Stimulated activated CD8-positive, alpha-beta memory T cell treated with anti-CD3 and anti-CD28 coated beads, Interleukin-15, amount 100 ng/mL, for 24 hours (primary cell): ENCODE data around the gene PTAFR.
"Not testable (repeated sequence)": the region's sequence is repeated elsewhere in the genome, so short reads cannot be mapped to it uniquely, and the experiment has no call there.

Experiments used
- DNase-seq: peaks from one replicate; pipeline ENCODE4 v3.0.0-alpha.2; 2020; ENCODE audit warnings: low read depth

Gene PTAFR

DNA sequence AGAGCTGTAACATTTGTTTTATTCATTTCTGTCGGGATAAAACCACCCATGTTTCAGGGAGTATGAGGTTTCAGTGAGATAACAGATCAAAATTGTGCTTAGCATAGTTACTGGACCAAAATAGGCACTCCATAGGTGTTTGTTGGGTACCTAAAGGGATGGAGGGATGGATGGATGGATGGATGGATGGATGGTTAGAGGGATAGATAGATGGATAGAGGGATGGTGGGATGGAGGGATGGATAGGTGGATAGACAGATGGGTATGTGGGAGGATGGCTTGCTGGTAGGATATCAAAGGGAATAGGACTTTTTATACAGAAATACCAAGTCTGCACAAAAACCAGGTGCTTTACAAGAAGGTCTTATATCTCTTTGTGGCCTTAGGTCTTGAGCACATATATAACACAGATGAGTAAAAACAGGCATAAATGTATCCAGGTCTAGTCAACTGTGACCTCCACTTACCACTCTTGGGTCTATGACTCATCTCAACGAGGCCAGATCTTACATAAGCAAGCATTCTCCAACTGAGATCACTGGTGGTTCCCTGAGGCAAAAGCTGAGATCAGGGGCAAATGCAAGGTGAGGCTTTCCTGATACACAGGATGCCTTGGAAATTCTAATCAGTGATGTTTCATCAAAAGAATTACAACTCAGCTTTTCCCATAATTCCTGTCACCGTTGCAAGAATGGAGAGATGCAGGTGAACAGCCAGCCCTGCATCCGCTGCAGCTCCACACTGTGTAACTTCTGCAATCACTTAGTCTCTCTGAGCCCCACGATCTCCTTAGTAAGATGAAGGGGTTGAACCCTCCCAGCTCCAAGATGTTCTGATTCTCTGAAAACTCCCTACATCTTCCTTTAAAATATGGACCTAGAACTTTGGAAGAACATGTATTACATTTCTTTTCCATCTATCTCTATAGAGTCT lies 32.0 kb downstream of the PTAFR start:
- no peak for DNase-seq

DNA sequence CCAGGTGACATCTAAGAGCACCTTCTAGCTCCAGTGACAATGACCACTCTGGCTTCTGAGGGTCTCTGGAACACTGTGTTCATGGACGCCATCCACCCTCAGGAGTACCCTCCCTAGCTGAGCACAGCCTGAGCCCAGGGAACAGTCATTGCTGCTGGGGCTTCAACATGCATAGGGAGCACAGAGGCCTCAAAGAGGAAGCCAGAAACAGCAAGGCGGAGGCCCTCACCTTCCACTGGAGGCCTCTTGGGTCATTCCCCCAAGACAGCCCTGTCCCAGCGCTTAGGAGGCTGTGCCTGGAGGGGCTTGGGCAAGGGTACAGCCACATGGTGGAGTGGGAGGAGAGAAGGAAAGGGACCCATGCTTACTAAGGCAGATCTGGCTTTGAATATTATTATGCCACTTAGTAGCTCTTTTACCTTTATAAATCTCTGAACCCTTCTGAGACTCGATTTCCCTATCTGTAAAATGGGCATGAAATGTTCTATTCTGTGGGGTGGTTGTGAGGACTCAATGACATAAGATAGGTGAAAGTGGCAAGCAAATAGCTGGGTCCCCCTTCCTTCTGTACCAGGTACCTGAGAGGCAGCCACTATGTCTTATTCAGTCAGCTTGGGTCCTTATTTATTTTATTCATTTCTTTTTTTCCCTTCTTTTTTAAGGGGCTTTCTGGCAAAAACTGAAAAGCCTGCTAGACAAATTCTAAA lies 32.8 kb downstream of the PTAFR start:
- DNase-seq = no peak

DNA sequence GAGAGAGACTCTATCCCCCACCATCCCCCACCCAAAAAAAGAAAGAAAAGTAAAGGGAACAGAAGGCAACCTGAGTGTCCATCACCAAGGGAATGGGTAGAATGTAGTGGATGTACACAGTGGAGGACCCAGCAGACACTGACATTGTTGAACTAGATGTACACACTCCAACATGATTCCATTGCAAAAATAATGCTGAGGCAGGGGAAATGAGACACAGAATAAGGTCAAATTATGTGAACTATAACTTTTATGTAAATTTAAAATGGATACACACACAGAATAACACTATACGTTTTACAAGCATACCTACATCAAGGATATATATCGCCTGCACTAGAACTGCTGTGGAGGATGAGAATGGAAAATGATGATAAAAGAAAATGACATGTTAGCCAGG lies 34.8 kb downstream of the PTAFR start:
- DNase-seq = no peak

DNA sequence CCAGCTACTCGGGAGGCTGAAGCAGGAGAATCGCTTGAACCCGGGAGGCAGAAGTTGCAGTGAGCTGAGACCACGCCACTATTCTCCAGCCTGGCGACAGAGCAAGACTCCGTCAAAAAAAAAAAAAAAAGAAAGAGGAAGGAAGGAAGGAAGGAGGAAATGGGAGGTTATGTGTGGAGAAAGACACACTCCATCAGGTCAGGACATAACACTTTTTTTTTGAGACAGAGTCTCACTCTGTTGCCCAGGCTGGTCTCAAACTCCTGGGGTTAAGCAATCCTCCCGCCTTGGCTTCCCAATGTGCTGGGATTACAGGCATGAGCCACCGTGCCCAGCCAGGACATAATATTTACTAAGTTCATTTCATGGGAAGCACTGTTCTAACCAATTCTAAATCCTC lies 36.6 kb downstream of the PTAFR start:
- DNase-seq = not testable (repeated sequence)

DNA sequence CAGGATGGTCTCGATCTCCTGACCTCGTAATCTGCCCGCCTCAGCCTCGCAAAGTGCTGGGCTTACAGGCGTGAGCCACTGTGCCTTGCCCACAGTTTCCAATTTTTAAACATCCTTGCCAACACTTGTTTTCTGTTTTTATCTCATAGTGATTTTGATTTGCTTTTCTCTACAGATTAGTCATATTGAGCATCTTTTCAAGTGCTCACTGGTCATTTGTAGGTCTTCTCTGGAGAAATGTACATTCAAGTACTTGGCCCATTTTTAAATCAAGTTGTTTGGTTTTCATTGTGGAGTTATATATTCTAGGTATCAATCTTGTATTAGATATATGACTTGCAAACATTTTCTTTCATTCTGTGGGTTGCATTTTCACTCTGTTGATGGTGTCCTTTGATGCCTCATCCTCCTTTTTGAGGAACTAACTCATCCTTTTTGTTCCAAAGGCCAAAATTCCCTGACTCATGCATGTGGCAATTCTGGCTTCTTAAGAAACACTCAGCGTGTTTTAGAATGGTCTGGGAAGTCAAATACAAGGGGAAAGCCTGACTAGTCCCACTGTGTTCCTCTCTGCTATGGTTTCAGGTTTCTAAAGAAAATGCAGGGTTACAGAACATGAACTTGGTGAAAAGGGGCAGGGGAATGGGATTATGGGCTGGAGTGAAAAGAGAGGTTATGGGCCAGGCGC lies 37.3 kb downstream of the PTAFR start:
- no peak for DNase-seq

DNA sequence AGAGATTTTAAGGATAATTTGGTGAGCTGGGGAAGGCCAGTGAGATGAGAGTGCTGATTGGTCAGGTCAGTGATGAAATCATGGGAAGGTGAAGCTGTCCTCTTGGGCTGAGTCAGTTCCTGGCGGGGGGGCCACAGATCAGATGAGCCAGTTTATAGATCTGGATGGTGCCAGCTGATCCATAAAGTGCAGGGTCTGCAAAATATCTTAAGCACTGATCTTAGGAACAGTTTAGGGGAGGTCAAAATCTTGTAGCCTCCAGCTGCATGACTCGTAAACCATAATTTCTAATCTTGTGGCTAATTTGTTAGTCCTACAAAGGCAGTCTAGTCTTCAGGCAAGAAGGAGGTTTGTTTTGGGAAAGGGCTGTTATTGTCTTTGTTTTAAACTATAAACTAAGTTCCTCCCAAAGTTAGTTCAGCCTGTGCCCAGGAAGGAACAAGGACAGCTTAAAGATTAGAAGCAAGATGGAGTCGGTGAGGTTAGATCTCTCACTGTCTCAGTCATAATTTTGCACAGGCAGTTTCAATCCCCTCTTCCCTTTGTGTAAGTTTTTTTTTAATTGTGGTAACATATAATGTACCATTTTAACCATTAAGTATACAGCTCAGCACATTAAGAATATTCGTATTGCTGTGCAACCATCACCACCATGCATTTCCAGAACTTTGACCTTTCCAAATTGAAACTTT lies 39.4 kb downstream of the PTAFR start:
- DNase-seq = no peak

DNA sequence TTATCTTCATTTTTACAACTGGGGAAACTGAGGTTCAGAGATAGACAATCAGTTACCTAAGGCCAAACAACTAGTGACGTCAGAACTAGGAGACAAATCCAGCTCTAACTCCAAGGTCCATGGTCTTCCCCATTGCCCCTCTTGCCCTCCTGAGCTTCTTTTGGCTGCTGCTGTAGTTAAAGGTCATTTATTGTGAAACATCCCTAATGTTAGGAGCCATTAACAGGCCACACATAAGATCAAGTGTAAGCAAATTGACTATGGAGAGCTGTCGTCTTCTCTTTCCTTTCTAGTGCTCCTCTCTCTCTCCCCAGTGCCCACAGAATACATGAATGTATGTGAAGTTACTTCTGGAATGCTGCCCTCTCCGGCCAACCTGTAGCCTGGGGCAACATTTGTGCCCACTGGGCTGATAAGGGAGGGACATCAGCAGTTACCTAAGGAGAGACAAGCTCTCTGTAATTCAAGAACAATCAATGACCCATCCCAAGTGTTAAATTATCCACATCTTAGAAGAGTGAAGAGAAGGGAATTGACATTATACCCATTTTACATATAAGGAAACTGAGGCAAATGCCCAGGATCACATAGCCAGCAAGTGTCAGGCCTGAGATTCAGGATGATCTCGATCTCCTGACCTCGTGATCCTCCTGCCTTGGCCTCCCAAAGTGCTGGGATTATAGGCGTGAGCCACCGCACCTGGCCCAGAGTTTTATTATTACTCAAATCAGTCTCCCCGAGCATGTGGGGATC lies 40.1 kb downstream of the PTAFR start:
- no peak for DNase-seq

DNA sequence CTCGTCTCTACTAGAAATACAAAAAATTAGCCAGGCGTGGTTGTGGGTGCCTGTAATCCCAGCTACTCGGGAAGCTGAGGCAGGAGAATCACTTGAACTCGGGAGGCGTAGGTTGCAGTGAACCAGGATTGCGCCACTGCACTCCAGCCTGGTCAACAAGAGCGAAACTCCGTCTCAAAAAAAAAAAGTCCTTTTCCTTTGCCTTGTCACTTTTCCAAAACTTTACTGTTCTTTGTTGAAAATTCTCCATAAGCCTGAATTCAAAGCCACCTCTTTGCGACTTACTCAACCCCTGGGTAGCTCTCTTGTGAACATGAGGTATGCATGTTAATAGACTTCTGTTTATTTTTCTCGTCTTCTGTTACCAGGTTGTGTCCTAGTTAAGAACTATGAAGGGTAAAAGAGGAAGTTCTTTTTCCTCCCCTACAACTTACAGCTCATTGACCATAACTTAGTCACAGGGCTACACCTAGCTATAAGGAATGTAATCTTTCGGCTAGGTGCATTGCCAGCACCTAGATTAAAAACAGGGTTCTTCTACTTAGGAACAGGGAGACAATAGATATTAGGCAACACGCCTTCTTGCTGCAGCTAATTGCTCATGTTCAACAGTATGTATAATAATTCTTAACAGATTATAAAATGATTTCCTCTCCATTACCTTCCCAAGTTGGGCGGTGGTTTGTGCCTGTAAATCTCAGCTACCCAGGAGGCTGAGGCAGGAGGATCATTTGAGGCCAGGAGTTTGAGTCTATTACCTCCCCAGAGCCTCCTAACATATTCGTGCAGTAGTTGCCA lies 40.9 kb downstream of the PTAFR start:
- no peak for DNase-seq

DNA sequence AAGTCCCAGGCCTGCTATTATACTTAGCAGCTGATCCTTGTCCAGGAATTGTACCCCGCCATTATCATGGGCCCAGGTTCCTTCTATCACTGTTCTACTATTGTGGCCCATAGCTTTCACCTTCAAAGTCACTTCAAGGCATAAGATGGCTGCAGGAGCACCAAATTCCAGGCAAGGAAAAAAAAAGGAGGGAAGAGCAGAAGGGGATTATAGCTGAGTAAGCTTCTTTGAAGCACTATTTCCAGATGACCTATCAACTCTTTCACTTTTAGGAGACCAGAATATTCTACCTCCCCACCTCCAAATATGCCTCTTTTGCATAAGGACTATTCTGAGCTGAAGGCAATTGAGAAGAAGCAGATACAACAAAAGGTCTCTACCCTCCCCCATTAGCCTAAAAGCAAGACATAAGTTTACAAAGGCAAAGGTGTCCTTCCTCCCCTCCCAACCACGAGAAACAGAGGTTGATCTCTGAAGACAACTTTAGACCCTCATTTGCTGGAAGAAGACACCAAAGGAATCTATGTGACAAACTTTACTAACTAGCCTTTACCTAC lies 41.8 kb downstream of the PTAFR start:
- DNase-seq = no peak

DNA sequence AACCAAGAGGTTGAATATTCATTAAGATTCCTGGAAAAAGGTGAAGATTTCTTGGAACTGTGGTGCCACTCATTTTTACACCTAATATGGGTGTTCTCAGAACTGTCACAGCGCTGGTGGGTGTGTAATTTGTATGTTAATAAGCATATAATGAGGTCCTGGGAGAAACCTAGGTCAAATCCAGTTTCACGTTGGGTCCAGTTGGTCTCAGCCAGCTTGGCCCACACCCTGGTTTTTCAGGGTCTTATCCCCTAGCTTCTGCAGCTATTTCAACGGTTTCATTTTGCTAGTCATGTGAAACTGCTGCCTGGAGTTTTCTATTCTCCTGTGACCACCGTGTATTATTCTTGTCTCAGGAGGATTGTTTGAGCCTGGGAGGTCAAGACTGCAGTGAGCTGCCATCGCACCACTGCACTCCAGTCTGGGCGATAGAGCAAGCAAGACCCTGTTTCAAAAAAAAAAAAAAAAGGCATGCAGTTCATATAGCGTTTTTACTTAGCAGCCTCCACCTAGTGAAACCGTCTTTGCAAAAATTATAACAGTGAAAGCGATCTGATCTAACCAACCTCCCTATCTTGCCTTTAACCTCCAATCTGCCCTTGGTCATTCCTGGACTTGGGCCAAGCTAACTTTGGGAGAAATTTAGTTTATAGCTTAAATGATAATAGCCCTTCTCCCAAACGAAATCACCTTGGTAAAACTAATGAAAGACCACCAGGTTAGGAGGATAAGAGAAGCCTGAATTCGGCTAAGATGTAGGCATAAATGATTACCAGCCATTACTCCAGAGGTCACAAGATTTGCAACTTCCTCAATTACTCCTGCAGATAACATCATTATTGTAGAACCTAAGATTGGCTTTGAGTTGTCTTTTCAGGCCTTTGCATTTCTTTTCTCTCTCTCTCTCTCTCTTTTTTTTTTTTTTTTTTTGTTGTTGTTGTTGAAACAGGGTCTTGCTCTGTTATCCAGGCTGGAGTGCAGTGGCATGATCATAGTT lies 44.0 kb downstream of the PTAFR start:
- no peak for DNase-seq

DNA sequence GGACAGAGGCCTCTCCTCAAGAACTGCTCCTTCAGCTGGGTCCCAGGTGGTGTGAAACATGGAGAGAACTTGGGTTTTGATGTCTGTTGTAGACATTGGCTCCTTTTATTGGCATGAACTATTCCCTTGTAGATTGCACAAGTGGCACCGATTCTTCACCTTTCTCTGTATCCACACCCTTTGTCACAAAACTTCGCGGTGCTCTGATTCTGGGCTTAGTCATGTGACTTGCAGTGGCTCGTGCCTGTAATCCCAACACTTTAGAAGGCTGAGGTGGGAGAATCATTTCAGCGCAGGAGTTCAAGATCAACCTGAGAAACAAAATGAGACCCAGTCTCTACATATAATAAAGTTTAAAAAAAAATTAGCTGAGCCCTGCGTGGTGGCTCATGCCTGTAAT lies 45.6 kb downstream of the PTAFR start:
- DNase-seq = no peak

DNA sequence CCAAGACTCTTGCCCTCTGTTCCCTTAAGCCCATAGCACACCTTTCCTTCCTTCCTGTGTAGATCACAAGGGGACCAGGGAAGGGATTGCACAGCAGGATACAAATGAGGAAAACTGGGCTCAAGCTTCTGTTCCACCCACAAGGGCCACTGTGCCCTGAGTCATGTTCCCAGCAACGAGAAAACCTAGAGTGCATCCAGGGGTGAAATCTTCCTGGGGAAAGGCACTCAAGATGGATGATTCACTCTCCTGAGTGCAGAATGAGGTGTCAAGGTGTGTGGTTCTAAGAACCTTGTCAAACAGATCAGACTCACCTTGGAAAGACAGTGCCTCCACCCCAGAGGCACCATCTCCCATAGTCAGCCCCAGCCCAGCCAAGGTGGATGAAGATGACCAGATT lies 47.3 kb downstream of the PTAFR start:
- DNase-seq = no peak

DNA sequence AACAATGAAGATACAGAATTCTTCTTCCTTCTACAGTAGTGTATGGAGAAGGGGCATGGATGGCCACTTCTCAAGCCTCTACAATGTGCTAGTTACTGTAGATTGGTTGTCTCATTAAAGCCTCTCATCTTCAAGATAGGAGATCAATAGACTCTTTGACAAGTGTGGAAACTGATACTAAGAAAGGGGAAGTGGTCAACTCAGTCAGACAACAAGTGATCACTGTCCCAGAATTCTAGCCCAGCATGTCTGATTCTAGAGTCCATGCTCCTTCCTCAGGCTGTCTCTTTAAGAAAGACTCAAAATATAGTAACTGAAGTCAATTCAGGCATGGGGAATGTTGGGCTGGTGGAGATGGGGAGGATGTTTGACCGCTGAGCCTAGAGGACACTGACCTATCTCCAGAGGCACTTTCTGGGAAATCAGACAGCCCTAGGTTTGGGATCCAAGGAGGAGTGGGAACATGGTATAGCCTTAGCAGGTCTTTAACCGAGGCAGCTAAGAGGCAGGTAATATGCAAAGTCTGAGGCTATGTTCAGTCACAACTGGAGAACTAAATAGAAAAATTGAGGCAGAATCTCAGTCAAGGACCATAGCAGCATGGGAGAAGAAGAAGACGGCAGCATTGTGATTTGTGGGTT lies 48.8 kb downstream of the PTAFR start:
- no peak for DNase-seq

DNA sequence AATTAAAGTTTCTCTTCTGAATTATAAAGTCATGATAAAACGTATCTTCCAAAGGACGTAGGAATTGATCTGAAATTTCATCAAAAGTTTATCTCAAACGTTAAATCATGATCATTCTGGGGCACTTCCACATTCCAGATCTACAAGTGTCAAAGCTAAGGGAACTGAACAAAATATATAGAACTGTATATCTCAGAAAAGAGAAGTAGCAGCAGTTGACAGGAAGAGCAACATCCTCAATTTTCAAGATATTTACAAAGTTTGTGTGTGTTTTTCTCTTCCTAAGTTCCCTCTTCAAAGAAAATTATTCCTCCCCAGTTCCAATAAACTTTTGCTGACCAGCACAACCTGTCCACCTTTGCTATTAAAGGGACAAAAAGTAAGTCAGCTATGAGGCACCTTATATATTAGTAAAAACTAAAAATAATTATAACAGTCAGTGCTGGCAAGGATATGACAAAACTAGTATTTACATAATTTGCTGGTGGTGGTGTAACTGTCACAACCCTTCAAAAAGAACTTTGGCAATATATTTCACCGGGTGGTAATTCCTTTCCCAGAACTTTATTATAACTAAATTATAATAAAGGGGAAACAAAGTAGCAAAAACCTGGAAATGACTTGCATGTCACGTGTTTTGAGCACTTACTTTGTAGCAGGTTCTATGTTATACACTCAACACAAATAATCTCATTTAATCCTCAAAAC lies 49.6 kb downstream of the PTAFR start:
- DNase-seq = no peak

DNA sequence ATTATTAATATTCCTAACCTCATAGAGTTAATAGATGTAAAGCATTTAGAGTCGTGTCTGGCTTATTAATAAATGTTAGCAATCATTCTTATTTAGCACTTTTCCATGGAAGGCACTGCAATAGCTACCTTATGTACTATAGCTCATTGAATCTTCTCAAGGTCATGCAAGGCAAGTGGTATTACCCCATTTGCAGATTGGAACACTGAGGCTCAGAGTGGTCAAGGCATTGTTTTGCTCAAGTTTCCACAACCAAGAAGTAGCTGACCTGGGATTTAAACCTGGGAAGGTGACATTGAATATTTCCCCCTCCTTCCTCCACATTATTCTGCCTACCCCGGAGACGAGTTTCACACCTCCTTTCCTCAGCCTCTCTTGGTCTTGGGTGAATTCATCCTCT lies 50.3 kb downstream of the PTAFR start:
- no peak for DNase-seq

DNA sequence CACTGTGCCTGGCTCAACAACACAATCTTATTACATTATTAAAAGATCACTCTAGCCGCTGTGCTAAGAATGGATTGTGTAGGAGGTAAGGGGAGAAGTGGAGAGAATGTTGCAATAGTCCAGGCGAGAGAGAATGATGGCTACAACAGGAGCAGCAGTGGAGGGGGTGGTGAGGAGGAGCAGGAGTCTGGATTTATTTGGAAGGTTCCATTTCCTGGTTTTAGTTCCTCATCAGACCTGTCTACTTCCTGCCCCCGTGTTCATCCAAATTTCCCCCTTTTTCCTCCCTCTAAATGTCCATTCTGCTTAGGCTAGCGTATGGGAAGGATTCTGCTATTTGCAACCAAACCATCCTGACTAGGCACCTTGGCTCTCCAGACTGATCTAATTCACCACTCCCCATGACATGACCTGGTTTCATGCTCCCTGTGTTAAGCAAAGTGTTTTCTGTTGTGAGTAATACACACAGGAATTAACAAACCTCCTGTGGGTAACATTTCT lies 53.0 kb downstream of the PTAFR start:
- no peak for DNase-seq

DNA sequence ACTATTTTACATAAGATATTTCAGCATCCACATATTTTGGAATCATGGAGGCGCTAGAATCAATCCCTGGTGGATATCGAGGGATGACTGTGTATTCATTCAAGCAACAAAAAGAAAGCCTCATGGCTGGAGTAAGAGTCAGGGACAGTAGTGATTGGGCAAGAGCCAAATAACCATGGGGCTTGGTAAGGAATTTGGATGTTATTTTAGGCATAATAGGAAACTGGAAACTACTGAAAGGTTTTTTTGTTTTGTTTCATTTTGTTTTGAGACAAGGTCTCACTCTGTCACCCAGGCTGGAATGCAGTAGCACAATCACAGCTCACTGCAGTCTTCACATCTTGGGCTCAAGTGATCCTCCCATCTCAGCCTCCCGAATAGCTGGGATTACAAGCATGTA lies 54.3 kb downstream of the PTAFR start:
- no peak for DNase-seq

DNA sequence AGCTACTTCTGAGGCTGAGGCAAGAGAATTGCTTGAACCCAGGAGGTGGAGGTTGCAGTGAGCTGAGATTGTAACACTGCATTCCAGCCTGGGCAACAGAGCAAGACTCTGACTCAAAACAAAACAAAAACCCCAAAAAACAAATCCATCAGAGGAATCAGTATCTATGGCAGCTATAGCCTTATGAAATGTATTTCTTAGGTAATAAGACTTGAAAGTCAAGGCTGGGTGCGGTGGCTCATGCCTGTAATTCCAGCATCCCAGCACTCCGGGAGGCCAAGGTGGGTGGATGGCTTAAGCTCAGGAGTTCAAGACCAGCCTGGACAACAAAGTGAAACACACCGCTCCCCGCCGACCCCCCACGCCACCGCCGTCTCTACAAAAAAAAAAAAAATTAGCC lies 56.9 kb downstream of the PTAFR start:
- no peak for DNase-seq
